GM23338 (cell line): Measurements from ENCODE around the gene DNAH6. TPM values are rescaled to one million over a fixed set of nuclear protein-coding genes. Genes with fewer than 3 reads are reported as not detected.

Source experiments
- ATAC-seq: fragments of 200-7000 bp; cut with Tn5 transposase; 3 replicates; pipeline ENCODE4 v1.9.1; 2020
- DNase-seq: peaks from one replicate; pipeline ENCODE4 v3.0.0-alpha.2; 2015; ENCODE audit warnings: low spot score
- H2AFZ ChIP-seq: fragments of 200-600 bp; sonication (generic); 2 replicates; pipeline ENCODE4 v1.8.0; 2016; ENCODE audit warnings: antibody characterized with exemption, mild to moderate bottlenecking, moderate library complexity
- H3F3A ChIP-seq: fragments of 200-600 bp; sonication (generic); replicated peaks from 2 replicates; pipeline ENCODE4 v1.8.0; 2017; ENCODE audit warnings: antibody characterized with exemption, mixed run types, low read depth
- H3K27ac ChIP-seq: fragments of 200-600 bp; sonication (generic); 2 replicates; pipeline ENCODE4 v1.6.1; 2016; ENCODE audit warnings: low read depth
- H3K27me3 ChIP-seq: fragments of 200-600 bp; sonication (generic); 2 replicates; pipeline ENCODE4 v1.8.0; 2016; ENCODE audit warnings: mild to moderate bottlenecking, mixed run types, moderate library complexity; ENCODE audit not compliant: insufficient read depth
- H3K36me3 ChIP-seq: fragments of 200-600 bp; sonication (generic); 2 replicates; pipeline ENCODE4 v1.8.0; 2016; ENCODE audit warnings: mild to moderate bottlenecking; ENCODE audit not compliant: insufficient read depth
- H3K4me1 ChIP-seq: fragments of 200-600 bp; sonication (generic); 2 replicates; pipeline ENCODE4 v1.8.0; 2016; ENCODE audit warnings: mild to moderate bottlenecking, moderate library complexity; ENCODE audit not compliant: insufficient read depth
- H3K4me2 ChIP-seq: fragments of 200-600 bp; sonication (generic); 2 replicates; pipeline ENCODE4 v1.7.1; 2017; ENCODE audit warnings: mixed run types
- H3K4me3 ChIP-seq: fragments of 200-600 bp; sonication (generic); 2 replicates; pipeline ENCODE4 v1.6.1; 2016; ENCODE audit warnings: mixed run types
- H3K79me2 ChIP-seq: fragments of 200-600 bp; sonication (generic); replicated peaks from 2 replicates; pipeline ENCODE4 v1.8.0; 2017; ENCODE audit warnings: mild to moderate bottlenecking; ENCODE audit not compliant: insufficient read depth
- H3K9me2 ChIP-seq: fragments of 200-600 bp; sonication (generic); 2 replicates; pipeline ENCODE4 v1.8.0; 2017; ENCODE audit not compliant: insufficient read depth
- H4K20me1 ChIP-seq: fragments of 200-600 bp; sonication (generic); replicated peaks from 2 replicates; pipeline ENCODE4 v1.8.0; 2017; ENCODE audit warnings: mild to moderate bottlenecking; ENCODE audit not compliant: insufficient read depth
- H3K27ac Mint-ChIP-seq: 2 replicates; pipeline ENCODE4 v1.8.0; 2020; ENCODE audit warnings: inconsistent platforms, mild to moderate bottlenecking, moderate library complexity, mixed read lengths
- H3K27me3 Mint-ChIP-seq: 3 replicates; pipeline ENCODE4 v1.8.0; 2022; ENCODE audit warnings: low read depth, mild to moderate bottlenecking, moderate library complexity, mixed read lengths, inconsistent platforms; ENCODE audit not compliant: insufficient read depth, poor library complexity
- H3K36me3 Mint-ChIP-seq: 3 replicates; pipeline ENCODE4 v1.8.0; 2021; ENCODE audit warnings: low read depth, mild to moderate bottlenecking, inconsistent platforms, moderate library complexity, mixed read lengths
- H3K4me1 Mint-ChIP-seq: 3 replicates; pipeline ENCODE4 v1.8.0; 2020; ENCODE audit warnings: mild to moderate bottlenecking, inconsistent platforms, mixed read lengths
- H3K4me3 Mint-ChIP-seq: 3 replicates; pipeline ENCODE4 v1.8.0; 2021; ENCODE audit warnings: moderate library complexity, mild to moderate bottlenecking, inconsistent platforms, mixed read lengths
- H3K9me3 Mint-ChIP-seq: 3 replicates; pipeline ENCODE4 v1.8.0; 2020; ENCODE audit warnings: moderate library complexity, mild to moderate bottlenecking, inconsistent platforms, mixed read lengths
- CREB1 ChIP-seq: fragments of 250-450 bp; sonication (Bioruptor Pico); IDR thresholded peaks from 2 replicates; pipeline ENCODE4 v1.5.0; 2020; ENCODE audit warnings: low read depth, mild to moderate bottlenecking, moderate library complexity
- CTCF ChIP-seq, 2 experiments: fragments of 200-600 bp in 1 of 2; sonication (generic) in 1 of 2; conservative IDR thresholded peaks; 2 replicates each; pipeline versions ENCODE4 v1.5.1 to v1.6.1; 2016 to 2017; ENCODE audit warnings: antibody characterized with exemption in 2 of 2, low read depth in 2 of 2, mild to moderate bottlenecking in 2 of 2, moderate library complexity in 1 of 2
- EZH2 ChIP-seq: fragments of 200-600 bp; sonication (generic); IDR thresholded peaks from one replicate; pipeline ENCODE4 v1.8.0; 2017; ENCODE audit warnings: antibody characterized with exemption, mild to moderate bottlenecking, low read depth; ENCODE audit not compliant: unreplicated experiment
- EZH2phosphoT487 ChIP-seq: fragments of 200-600 bp; sonication (generic); IDR thresholded peaks from one replicate; pipeline ENCODE4 v1.8.1; 2018; ENCODE audit warnings: antibody characterized with exemption; ENCODE audit not compliant: unreplicated experiment
- JUNB ChIP-seq: IDR thresholded peaks from one replicate; pipeline ENCODE4 v1.6.1; 2016; ENCODE audit warnings: antibody characterized with exemption; ENCODE audit not compliant: unreplicated experiment
- NANOG ChIP-seq: IDR thresholded peaks from 2 replicates; pipeline ENCODE4 v1.6.1; 2016; ENCODE audit warnings: antibody characterized with exemption, borderline replicate concordance
- POLR2AphosphoS5 ChIP-seq: IDR thresholded peaks from 2 replicates; pipeline ENCODE4 v1.6.1; 2016; ENCODE audit warnings: antibody characterized with exemption, low read depth
- REST ChIP-seq: IDR thresholded peaks from one replicate; pipeline ENCODE4 v1.6.1; 2018; ENCODE audit warnings: antibody characterized with exemption; ENCODE audit not compliant: unreplicated experiment
- STAT1 ChIP-seq: IDR thresholded peaks from one replicate; pipeline ENCODE4 v1.6.1; 2016; ENCODE audit warnings: antibody characterized with exemption; ENCODE audit not compliant: unreplicated experiment
- ZNF114 ChIP-seq: fragments of 250-450 bp; sonication (Bioruptor Pico); IDR thresholded peaks from 2 replicates; pipeline ENCODE4 v1.5.0; 2020; ENCODE audit warnings: mild to moderate bottlenecking, moderate library complexity
- ZNF331 ChIP-seq: fragments of 250-450 bp; sonication (Bioruptor Pico); IDR thresholded peaks from 2 replicates; pipeline ENCODE4 v1.5.0; 2020; ENCODE audit warnings: low read depth, mild to moderate bottlenecking, moderate library complexity
- polyA plus RNA-seq: library from polyadenylated mRNA; unstranded; fragments of >200 nt; fragmentation: Nextera tagmentation; extraction: Ambion mirVana; gene quantifications from 2 replicates; pipeline ENCODE4 v1.2.1, GENCODE V29; 2016
- total RNA-seq: library from RNA; depleted of rRNA; stranded (reverse); fragments of >200 nt; shearing (Covaris generic); gene quantifications from 2 replicates; pipeline ENCODE4 v1.2.3, GENCODE V29; 2014
- TF ChIP-seq, protein P1 (sequence below): fragments of 250-450 bp; sonication (Bioruptor Pico); IDR thresholded peaks from 2 replicates; pipeline ENCODE4 v1.5.0; 2020; ENCODE audit warnings: mild to moderate bottlenecking, moderate library complexity
- TF ChIP-seq, protein P2 (sequence below): IDR thresholded peaks from 2 replicates; pipeline ENCODE4 v1.6.1; 2016; ENCODE audit warnings: antibody characterized with exemption

The DNAH6 gene
- total and polyA plus RNA-seq, 2 experiments from 2014 or later: 0.27 to 0.31 TPM

- H3K79me2 ChIP-seq: no peaks in the 10 kb centered on the region
- no peak for ATAC-seq
- H3K27me3 ChIP-seq: peaks cover 41% of the 10 kb centered on the region
- no peak for DNase-seq
- no peak for TF ChIP-seq EZH2
- no peak for TF ChIP-seq STAT1
- TF ChIP-seq, protein P1, sequence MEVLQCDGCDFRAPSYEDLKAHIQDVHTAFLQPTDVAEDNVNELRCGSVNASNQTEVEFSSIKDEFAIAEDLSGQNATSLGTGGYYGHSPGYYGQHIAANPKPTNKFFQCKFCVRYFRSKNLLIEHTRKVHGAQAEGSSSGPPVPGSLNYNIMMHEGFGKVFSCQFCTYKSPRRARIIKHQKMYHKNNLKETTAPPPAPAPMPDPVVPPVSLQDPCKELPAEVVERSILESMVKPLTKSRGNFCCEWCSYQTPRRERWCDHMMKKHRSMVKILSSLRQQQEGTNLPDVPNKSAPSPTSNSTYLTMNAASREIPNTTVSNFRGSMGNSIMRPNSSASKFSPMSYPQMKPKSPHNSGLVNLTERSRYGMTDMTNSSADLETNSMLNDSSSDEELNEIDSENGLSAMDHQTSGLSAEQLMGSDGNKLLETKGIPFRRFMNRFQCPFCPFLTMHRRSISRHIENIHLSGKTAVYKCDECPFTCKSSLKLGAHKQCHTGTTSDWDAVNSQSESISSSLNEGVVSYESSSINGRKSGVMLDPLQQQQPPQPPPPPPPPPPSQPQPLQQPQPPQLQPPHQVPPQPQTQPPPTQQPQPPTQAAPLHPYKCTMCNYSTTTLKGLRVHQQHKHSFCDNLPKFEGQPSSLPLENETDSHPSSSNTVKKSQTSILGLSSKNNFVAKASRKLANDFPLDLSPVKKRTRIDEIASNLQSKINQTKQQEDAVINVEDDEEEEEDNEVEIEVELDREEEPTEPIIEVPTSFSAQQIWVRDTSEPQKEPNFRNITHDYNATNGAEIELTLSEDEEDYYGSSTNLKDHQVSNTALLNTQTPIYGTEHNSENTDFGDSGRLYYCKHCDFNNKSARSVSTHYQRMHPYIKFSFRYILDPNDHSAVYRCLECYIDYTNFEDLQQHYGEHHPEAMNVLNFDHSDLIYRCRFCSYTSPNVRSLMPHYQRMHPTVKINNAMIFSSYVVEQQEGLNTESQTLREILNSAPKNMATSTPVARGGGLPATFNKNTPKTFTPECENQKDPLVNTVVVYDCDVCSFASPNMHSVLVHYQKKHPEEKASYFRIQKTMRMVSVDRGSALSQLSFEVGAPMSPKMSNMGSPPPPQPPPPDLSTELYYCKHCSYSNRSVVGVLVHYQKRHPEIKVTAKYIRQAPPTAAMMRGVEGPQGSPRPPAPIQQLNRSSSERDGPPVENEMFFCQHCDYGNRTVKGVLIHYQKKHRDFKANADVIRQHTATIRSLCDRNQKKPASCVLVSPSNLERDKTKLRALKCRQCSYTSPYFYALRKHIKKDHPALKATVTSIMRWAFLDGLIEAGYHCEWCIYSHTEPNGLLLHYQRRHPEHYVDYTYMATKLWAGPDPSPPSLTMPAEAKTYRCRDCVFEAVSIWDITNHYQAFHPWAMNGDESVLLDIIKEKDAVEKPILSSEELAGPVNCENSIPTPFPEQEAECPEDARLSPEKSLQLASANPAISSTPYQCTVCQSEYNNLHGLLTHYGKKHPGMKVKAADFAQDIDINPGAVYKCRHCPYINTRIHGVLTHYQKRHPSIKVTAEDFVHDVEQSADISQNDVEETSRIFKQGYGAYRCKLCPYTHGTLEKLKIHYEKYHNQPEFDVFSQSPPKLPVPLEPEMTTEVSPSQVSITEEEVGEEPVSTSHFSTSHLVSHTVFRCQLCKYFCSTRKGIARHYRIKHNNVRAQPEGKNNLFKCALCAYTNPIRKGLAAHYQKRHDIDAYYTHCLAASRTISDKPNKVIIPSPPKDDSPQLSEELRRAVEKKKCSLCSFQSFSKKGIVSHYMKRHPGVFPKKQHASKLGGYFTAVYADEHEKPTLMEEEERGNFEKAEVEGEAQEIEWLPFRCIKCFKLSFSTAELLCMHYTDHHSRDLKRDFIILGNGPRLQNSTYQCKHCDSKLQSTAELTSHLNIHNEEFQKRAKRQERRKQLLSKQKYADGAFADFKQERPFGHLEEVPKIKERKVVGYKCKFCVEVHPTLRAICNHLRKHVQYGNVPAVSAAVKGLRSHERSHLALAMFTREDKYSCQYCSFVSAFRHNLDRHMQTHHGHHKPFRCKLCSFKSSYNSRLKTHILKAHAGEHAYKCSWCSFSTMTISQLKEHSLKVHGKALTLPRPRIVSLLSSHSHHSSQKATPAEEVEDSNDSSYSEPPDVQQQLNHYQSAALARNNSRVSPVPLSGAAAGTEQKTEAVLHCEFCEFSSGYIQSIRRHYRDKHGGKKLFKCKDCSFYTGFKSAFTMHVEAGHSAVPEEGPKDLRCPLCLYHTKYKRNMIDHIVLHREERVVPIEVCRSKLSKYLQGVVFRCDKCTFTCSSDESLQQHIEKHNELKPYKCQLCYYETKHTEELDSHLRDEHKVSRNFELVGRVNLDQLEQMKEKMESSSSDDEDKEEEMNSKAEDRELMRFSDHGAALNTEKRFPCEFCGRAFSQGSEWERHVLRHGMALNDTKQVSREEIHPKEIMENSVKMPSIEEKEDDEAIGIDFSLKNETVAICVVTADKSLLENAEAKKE (CRISPR knock-in tag): no peak
- no peak for TF ChIP-seq NANOG
- TF ChIP-seq JUNB: no peak
- TF ChIP-seq, protein P2, sequence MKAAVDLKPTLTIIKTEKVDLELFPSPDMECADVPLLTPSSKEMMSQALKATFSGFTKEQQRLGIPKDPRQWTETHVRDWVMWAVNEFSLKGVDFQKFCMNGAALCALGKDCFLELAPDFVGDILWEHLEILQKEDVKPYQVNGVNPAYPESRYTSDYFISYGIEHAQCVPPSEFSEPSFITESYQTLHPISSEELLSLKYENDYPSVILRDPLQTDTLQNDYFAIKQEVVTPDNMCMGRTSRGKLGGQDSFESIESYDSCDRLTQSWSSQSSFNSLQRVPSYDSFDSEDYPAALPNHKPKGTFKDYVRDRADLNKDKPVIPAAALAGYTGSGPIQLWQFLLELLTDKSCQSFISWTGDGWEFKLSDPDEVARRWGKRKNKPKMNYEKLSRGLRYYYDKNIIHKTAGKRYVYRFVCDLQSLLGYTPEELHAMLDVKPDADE: no peak
- TF ChIP-seq POLR2AphosphoS5: no peak
- no peak for TF ChIP-seq ZNF331
- TF ChIP-seq CTCF (conservative IDR thresholded peaks at IDR 0.05; ENCODE audit: low read depth in 2 of 2): no peak
- TF ChIP-seq REST: no peak
- TF ChIP-seq ZNF114 (CRISPR knock-in tag): no peak
- TF ChIP-seq EZH2phosphoT487: no peak
- TF ChIP-seq CREB1 (CRISPR knock-in tag): no peak
- no peak overlapping the region for H3K27ac Mint-ChIP-seq
- no peaks in the 10 kb centered on the region for H3K36me3 ChIP-seq
- peaks cover 9% of the 10 kb centered on the region for H3K9me3 Mint-ChIP-seq
- H3K27me3 Mint-ChIP-seq: peaks cover 45% of the 10 kb centered on the region
- H3K4me2 ChIP-seq: no peak overlapping the region
- peaks cover 30% of the 10 kb centered on the region for H3K4me1 Mint-ChIP-seq
- no peak overlapping the region for H3K27ac ChIP-seq
- no peak overlapping the region for H3K4me3 ChIP-seq
- no peaks in the 10 kb centered on the region for H3F3A ChIP-seq
- H3K9me2 ChIP-seq: peaks cover 12% of the 10 kb centered on the region
- no peak overlapping the region for H3K4me3 Mint-ChIP-seq
- peaks cover 6% of the 10 kb centered on the region; the same call in 2 of the 3 replicates for H3K36me3 Mint-ChIP-seq
- H2AFZ ChIP-seq: no peak overlapping the region
- peaks cover 24% of the 10 kb centered on the region for H3K4me1 ChIP-seq
- H4K20me1 ChIP-seq: no peaks in the 10 kb centered on the region; the same call in 1 of the 2 replicates
Observed at GRCh38 chr2:84857566-84857965, 341.3 kb downstream of the DNAH6 start.
